ENCODE data around the gene TIMM22. TPM values are rescaled to one million over a fixed set of nuclear protein-coding genes. Genes with fewer than 3 reads are reported as not detected.

The TIMM22 gene
- total RNA-seq, 1 donor from 2014 or later, result 15.0 TPM

- intact Hi-C loops (cut with micrococcal nuclease), result loop anchor here (5.0 kb wide), 1 partner anchor 121 kb away; no protein-coding TSS in a partner anchor
- H3K27ac Mint-ChIP-seq, result peak overlapping the region; percentile 65
- H3K27me3 Mint-ChIP-seq (ENCODE audit: low read depth), result no peaks in the 10 kb centered on the region
- H3K9me3 Mint-ChIP-seq, result peaks cover 20% of the 10 kb centered on the region
- H3K4me1 Mint-ChIP-seq (ENCODE audit: low read depth), result peaks cover 12% of the 10 kb centered on the region
- DNase-seq (ENCODE audit: low spot score), result no peak
- peak overlapping the region; percentile 95 for H3K4me3 Mint-ChIP-seq (ENCODE audit: low read depth)
- peaks cover 40% of the 10 kb centered on the region for H3K36me3 Mint-ChIP-seq (ENCODE audit: low read depth)
Observed at GRCh38 chr17:998111-998510, 1.2 kb downstream of the TIMM22 start.

DNA sequence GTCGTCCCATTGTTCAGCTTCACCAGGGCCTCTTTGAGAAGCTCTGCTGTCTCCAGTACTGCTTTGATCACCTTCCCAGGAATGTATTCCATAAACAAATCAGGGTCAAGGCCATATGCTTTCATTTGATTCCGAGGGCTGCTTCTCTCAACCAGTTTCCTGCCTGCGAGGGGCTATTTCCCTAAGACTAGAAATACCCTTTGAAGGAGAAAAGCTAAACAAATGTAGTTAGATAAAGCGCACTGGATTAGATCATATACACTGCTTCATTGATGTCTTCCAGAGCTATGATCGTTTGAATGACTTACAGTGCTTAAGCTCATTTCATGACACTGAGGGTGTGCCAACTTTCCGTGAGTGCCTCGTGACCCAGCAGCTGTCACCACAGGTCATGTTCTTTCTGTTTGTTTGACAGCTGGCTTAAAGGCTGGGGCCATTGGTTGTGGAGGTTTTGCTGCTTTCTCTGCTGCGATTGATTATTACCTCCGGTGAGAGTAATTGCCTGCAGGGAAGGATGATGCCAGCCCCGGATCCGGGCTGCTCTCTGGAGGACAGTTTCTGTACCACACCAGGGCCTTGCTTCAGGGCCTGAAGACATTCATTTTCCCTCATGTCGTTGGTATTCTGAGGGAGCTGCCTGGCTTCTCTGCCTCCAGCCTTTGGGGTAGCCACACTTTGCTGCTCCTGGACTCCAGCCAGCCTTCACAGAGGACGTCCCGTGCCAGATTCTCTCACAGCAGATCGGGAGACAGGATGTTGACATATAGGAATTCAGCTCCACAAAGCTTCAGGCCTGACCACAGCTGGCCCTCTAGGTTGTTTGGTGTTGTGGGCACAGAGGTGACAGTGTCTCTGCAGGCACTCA is 3.9 kb downstream of the TIMM22 start:
- Mint-ChIP-seq H3K4me3 (ENCODE audit: low read depth) (no peak overlapping the region), H3K27me3 (ENCODE audit: low read depth) (no peaks in the 10 kb centered on the region), H3K27ac (no peak overlapping the region), H3K36me3 (ENCODE audit: low read depth) (peaks cover 45% of the 10 kb centered on the region), H3K9me3 (no peaks in the 10 kb centered on the region), H3K4me1 (ENCODE audit: low read depth) (peaks cover 12% of the 10 kb centered on the region)
- intact Hi-C loops (cut with micrococcal nuclease), result no loop called here
- DNase-seq (ENCODE audit: low spot score), result no peak

DNA sequence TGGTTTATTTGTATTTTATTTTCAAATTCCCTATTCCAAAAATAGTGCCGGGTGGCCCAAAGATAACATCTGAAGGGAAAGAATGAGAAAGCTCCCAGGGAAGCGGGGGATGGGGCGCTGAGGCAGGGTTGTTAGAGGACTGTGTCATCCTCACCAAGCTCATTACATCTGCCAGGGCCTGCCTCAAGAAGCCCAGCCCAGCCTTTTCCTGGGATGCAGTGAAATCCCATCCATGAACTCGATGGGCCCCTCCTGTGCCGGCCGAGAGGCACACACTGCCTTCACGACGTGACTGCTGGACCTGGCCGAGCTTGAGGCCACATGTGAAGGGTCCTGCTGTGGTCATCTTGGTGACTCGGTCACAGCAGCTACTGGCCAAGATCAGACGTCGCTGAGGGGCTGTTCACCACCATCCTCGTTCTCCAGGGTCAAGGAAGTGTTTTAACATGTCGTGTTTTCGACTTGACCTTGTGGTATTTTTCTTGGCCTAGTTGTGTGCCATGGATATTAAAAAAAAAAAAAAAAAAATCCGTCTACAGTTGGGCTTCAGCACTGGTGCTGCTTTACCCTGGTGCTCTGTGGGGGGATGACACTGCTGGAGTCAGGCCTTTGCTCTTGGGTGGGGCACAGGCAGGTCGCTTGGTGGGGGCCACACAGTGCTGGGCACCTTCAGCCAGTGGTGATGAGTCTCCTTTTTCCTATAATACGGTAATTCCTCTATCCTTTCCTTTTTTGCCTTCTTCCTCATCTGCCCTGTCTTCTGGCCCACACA is 4.9 kb downstream of the TIMM22 start:
- Mint-ChIP-seq H3K4me3 (ENCODE audit: low read depth) (no peak overlapping the region), H3K36me3 (ENCODE audit: low read depth) (peaks cover 46% of the 10 kb centered on the region), H3K4me1 (ENCODE audit: low read depth) (peaks cover 12% of the 10 kb centered on the region), H3K27me3 (ENCODE audit: low read depth) (no peaks in the 10 kb centered on the region), H3K27ac (no peak overlapping the region), H3K9me3 (no peaks in the 10 kb centered on the region)
- DNase-seq (ENCODE audit: low spot score), result no peak
- intact Hi-C loops (cut with micrococcal nuclease), result no loop called here

GRCh38 chr17:1002412-1002753 is 5.5 kb downstream of the TIMM22 start:
- DNase-seq (ENCODE audit: low spot score), result no peak
- no peak overlapping the region for H3K27ac Mint-ChIP-seq
- H3K9me3 Mint-ChIP-seq, result no peaks in the 10 kb centered on the region
- peaks cover 12% of the 10 kb centered on the region for H3K4me1 Mint-ChIP-seq (ENCODE audit: low read depth)
- H3K36me3 Mint-ChIP-seq (ENCODE audit: low read depth), result peaks cover 46% of the 10 kb centered on the region
- H3K4me3 Mint-ChIP-seq (ENCODE audit: low read depth), result no peak overlapping the region
- H3K27me3 Mint-ChIP-seq (ENCODE audit: low read depth), result no peaks in the 10 kb centered on the region
- intact Hi-C loops (cut with micrococcal nuclease), result no loop called here

GRCh38 chr17:1002771-1003555 is 6.0 kb downstream of the TIMM22 start:
- H3K9me3 Mint-ChIP-seq, result no peaks in the 10 kb centered on the region
- H3K4me3 Mint-ChIP-seq (ENCODE audit: low read depth), result no peak overlapping the region
- no peak for DNase-seq (ENCODE audit: low spot score)
- H3K4me1 Mint-ChIP-seq (ENCODE audit: low read depth), result peaks cover 9% of the 10 kb centered on the region
- intact Hi-C loops (cut with micrococcal nuclease), result no loop called here
- no peaks in the 10 kb centered on the region for H3K27me3 Mint-ChIP-seq (ENCODE audit: low read depth)
- no peak overlapping the region for H3K27ac Mint-ChIP-seq
- H3K36me3 Mint-ChIP-seq (ENCODE audit: low read depth), result peaks cover 46% of the 10 kb centered on the region

DNA sequence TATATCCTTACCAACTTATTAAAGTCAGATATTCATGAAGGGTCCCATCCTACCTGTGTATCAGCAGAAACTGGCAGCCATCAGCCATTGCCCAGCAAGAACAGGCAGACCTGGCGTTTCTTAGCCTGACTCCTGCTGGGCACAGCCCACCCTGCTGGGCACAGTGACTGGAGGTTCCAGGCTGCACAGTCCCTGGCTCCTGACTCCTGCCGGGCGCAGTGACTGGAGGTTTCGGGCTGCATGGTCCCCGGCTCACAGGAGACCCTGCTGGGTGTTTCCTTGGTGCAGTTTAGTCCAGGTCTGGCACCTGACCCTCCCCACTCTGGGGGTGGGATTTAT is 6.7 kb downstream of the TIMM22 start:
- intact Hi-C loops (cut with micrococcal nuclease), result no loop called here
- H3K27me3 Mint-ChIP-seq (ENCODE audit: low read depth), result no peaks in the 10 kb centered on the region
- H3K36me3 Mint-ChIP-seq (ENCODE audit: low read depth), result peaks cover 46% of the 10 kb centered on the region
- no peak overlapping the region for H3K4me3 Mint-ChIP-seq (ENCODE audit: low read depth)
- H3K4me1 Mint-ChIP-seq (ENCODE audit: low read depth), result peaks cover 5% of the 10 kb centered on the region
- H3K9me3 Mint-ChIP-seq, result no peaks in the 10 kb centered on the region
- H3K27ac Mint-ChIP-seq, result no peak overlapping the region
- DNase-seq (ENCODE audit: low spot score), result no peak

- no peak for DNase-seq (ENCODE audit: low spot score)
- no peaks in the 10 kb centered on the region for H3K9me3 Mint-ChIP-seq
- H3K36me3 Mint-ChIP-seq (ENCODE audit: low read depth), result peaks cover 46% of the 10 kb centered on the region
Observed at GRCh38 chr17:1003972-1004768, 7.2 kb downstream of the TIMM22 start.

GRCh38 chr17:1004769-1005295 is 7.9 kb downstream of the TIMM22 start:
- H3K27ac Mint-ChIP-seq, result no peak overlapping the region
- peaks cover 39% of the 10 kb centered on the region for H3K36me3 Mint-ChIP-seq (ENCODE audit: low read depth)
- no peaks in the 10 kb centered on the region for H3K9me3 Mint-ChIP-seq

More at GRCh38 chr17:1003972-1004768, 7.2 kb downstream of the TIMM22 start:
- Mint-ChIP-seq H3K27me3 (ENCODE audit: low read depth) (no peaks in the 10 kb centered on the region), H3K27ac (no peak overlapping the region), H3K4me1 (ENCODE audit: low read depth) (peaks cover 1% of the 10 kb centered on the region), H3K4me3 (ENCODE audit: low read depth) (no peak overlapping the region)
- intact Hi-C loops (cut with micrococcal nuclease), result no loop called here

GRCh38 chr17:1005361-1005946 is 8.5 kb downstream of the TIMM22 start:
- Mint-ChIP-seq H3K27ac (no peak overlapping the region), H3K4me1 (ENCODE audit: low read depth) (peaks cover 1% of the 10 kb centered on the region), H3K4me3 (ENCODE audit: low read depth) (no peak overlapping the region), H3K9me3 (no peaks in the 10 kb centered on the region), H3K27me3 (ENCODE audit: low read depth) (no peaks in the 10 kb centered on the region), H3K36me3 (ENCODE audit: low read depth) (peaks cover 35% of the 10 kb centered on the region)
- intact Hi-C loops (cut with micrococcal nuclease), result no loop called here
- no peak for DNase-seq (ENCODE audit: low spot score)

More at GRCh38 chr17:1004769-1005295, 7.9 kb downstream of the TIMM22 start:
- H3K4me1 Mint-ChIP-seq (ENCODE audit: low read depth), result peaks cover 1% of the 10 kb centered on the region
- no peaks in the 10 kb centered on the region for H3K27me3 Mint-ChIP-seq (ENCODE audit: low read depth)
- intact Hi-C loops (cut with micrococcal nuclease), result no loop called here
- H3K4me3 Mint-ChIP-seq (ENCODE audit: low read depth), result no peak overlapping the region
- no peak for DNase-seq (ENCODE audit: low spot score)

DNA sequence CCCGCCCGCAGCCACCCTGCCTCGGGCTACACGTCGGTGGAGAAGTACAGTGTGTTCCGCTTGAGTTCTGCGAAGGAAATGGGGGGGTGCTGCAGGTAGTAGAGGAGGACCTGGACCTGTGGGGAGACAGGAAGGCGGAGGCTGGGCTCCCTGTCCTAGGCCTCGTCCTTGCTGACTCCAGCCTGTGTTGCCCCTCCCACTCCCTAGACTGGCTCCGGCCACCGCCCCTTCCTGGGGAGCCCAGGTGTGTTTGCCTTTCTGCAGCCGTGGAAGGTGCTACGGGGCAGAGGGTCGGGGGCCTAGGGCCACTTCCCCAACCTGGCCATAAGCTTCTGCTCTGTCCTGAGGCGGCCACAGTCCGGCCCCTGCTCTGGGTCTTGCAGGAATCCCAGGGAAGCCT is 9.1 kb downstream of the TIMM22 start:
- H3K27ac Mint-ChIP-seq, result no peak overlapping the region
- peaks cover 29% of the 10 kb centered on the region for H3K36me3 Mint-ChIP-seq (ENCODE audit: low read depth)
- H3K27me3 Mint-ChIP-seq (ENCODE audit: low read depth), result no peaks in the 10 kb centered on the region
- DNase-seq (ENCODE audit: low spot score), result no peak
- H3K4me1 Mint-ChIP-seq (ENCODE audit: low read depth), result peaks cover 1% of the 10 kb centered on the region
- no peaks in the 10 kb centered on the region for H3K9me3 Mint-ChIP-seq
- H3K4me3 Mint-ChIP-seq (ENCODE audit: low read depth), result no peak overlapping the region
- intact Hi-C loops (cut with micrococcal nuclease), result no loop called here

GRCh38 chr17:1007310-1008007 is 10.5 kb downstream of the TIMM22 start:
- no peak overlapping the region for H3K27ac Mint-ChIP-seq
- H3K4me1 Mint-ChIP-seq (ENCODE audit: low read depth), result no peaks in the 10 kb centered on the region
- intact Hi-C loops (cut with micrococcal nuclease), result no loop called here
- no peak for DNase-seq (ENCODE audit: low spot score)
- no peaks in the 10 kb centered on the region for H3K9me3 Mint-ChIP-seq
- H3K36me3 Mint-ChIP-seq (ENCODE audit: low read depth), result peaks cover 19% of the 10 kb centered on the region
- no peaks in the 10 kb centered on the region for H3K27me3 Mint-ChIP-seq (ENCODE audit: low read depth)
- no peak overlapping the region for H3K4me3 Mint-ChIP-seq (ENCODE audit: low read depth)

Measured in activated T-helper 2 cell treated with anti-CD3 and anti-CD28 coated beads, Interferon-gamma antibody, Interleukin-2, Interleukin-4, amounts not matched to agents 10 μg/mL and 5 μg/mL and 100 μg/mL, durations not matched to agents 14 hours and 24 hours and 36 hours (primary cell).